SU-DHL-6 (cell line): Measurements from ENCODE around the gene PRSS56.
"Not testable (repeated sequence)": the region's sequence is repeated elsewhere in the genome, so short reads cannot be mapped to it uniquely, and the experiment has no call there.

ENCODE experiments used
- EZH2phosphoT487 ChIP-seq: fragments of 200-600 bp; sonication (generic), shearing (Covaris generic); conservative IDR thresholded peaks from 2 replicates; pipeline ENCODE4 v1.6.1; 2018; ENCODE audit warnings: mild to moderate bottlenecking, antibody characterized with exemption, low read length, moderate library complexity, mixed read lengths
- TF ChIP-seq, protein P1 (sequence below): fragments of 200-600 bp; sonication (generic); IDR thresholded peaks from one replicate; pipeline ENCODE4 v1.5.1; 2017; ENCODE audit warnings: antibody characterized with exemption, mild to moderate bottlenecking, low read length, moderate library complexity; ENCODE audit not compliant: insufficient read depth, poor library complexity, severe bottlenecking

DNA sequence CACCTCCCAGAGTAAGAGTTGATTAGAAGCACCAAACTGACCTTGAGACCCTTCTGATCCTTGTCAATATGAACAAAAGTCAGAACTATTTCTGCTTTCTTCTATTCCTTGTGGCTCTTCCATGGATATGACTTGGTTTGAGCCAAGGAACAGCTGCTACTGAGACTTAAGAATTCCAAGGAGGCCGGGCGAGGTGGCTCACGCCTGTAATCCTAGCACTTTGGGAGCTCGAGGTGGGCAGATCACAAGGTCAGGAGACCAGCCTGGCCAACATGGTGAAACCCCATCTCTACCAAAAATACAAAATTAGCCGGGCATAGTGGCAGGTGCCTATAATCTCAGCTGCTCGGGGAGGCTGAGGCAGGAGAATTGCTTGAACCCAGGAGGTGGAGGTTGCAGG lies 50.3 kb downstream of the PRSS56 start:
- TF ChIP-seq, protein P1, sequence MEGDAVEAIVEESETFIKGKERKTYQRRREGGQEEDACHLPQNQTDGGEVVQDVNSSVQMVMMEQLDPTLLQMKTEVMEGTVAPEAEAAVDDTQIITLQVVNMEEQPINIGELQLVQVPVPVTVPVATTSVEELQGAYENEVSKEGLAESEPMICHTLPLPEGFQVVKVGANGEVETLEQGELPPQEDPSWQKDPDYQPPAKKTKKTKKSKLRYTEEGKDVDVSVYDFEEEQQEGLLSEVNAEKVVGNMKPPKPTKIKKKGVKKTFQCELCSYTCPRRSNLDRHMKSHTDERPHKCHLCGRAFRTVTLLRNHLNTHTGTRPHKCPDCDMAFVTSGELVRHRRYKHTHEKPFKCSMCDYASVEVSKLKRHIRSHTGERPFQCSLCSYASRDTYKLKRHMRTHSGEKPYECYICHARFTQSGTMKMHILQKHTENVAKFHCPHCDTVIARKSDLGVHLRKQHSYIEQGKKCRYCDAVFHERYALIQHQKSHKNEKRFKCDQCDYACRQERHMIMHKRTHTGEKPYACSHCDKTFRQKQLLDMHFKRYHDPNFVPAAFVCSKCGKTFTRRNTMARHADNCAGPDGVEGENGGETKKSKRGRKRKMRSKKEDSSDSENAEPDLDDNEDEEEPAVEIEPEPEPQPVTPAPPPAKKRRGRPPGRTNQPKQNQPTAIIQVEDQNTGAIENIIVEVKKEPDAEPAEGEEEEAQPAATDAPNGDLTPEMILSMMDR: not testable (repeated sequence)
- TF ChIP-seq EZH2phosphoT487: not testable (repeated sequence)
